GM18519 (cell line): ENCODE results near the gene FAM209B.
"Not testable (repeated sequence)": the region's sequence is repeated elsewhere in the genome, so short reads cannot be mapped to it uniquely, and the experiment has no call there.

Experiments
- ATAC-seq: cut with Tn5 transposase; IDR thresholded peaks from one replicate; pipeline ENCODE4 v1.9.1; 2021; ENCODE audit warnings: mild to moderate bottlenecking, moderate library complexity; ENCODE audit not compliant: unreplicated experiment, low FRiP score

The FAM209B gene

DNA sequence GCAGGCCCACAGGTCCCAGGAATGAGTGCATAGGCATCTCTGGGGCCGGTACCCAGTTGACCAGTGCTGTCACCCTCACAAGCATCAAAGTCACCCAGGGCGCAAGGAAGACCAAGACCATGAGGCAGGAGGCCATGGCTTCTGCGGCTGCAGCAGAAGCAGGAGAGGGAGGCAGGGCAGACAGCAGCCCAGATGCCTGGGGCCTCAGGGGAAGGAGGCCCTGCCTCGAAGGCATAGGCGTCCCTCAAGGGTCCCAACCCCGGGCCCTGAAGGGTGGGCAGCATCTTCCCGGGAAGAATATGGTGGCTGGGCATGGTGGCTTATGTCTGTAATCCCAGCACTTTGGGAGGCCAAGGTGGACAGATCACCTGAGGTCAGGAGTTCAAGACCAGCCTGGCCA lies 5.5 kb upstream of the FAM209B start:
- no peak for ATAC-seq

DNA sequence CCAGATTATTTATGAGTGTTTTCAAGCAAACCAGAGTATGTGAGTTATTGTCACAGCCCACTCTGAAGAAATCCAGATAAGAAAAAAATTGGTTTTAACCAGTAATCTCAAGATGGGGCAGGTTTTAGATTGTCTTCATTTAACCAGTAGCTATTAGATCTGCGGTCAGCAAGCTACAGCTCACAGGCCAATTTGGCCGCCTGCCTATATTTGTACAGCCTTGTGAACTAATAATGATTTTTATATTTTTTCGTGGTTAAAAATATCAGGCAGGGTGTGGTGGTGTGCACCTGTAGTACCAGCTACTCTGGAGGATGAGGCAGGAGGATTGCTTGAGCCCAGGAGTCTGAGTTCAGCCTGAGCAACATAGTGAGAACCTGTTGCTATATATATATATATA lies 5.0 kb downstream of the FAM209B start:
- no peak for ATAC-seq

DNA sequence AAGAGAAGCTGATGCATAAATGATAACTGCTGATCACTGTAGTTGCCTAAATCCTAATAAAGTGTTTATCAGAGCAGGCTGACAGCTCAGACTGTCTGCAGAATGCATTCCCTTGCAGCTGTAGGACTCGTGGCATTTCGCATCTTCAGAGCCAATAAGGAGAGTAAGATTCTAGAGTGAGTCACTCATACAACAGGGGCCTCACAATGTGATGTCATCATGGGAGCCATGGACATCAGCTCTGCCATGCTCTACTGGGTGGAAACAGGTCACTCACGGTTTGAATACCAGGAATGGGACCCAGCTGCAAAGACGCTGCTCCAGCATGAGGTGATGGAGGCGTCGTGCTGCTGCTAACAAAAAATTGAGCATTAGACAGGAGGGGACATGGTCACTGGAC lies 7.4 kb downstream of the FAM209B start:
- no peak for ATAC-seq

DNA sequence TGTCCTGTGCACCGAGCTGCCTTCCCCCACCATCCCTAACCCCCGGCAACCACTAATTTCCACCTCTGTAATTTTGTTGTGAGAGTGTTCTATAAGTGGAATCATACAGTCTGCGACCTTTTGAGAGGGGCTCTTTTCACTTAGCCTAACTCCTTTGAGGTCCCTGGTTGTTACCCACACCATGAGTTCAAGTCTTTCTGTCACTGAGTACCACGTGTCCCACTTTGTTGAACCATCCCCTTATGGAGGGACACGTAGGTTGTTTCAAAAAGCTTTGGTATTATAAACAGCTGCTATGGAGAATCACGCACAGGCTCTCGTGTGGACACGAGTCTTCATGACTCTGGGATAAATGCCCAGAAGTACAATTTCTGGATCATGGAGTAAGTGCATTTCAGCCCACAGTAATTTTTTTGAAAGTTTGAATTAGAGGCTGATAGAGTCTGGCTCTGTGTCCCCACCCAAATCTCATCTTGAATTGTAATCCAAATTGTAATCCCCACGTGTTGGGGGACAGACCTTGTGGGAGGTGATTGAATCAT lies 9.5 kb downstream of the FAM209B start:
- no peak for ATAC-seq

DNA sequence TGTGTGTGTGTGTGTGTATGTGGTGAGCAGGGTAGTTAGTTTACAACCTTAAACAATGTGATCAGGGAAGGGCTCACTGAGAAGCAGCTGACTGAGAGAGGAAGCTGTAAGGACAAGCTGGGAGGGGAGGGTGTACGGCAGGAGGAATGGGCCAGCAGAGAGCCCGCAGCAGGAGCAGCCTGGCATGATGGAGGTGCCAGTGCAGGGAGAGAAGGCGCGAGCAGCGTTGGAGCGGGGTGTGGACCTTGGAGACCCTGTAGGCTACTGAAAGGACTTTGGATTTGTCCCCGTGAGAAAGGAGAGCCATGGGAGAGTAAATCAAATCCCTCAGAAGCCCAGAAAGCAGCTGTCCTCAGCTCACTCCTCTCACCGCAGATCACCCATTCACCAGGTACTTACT lies 18.5 kb downstream of the FAM209B start:
- no peak for ATAC-seq

DNA sequence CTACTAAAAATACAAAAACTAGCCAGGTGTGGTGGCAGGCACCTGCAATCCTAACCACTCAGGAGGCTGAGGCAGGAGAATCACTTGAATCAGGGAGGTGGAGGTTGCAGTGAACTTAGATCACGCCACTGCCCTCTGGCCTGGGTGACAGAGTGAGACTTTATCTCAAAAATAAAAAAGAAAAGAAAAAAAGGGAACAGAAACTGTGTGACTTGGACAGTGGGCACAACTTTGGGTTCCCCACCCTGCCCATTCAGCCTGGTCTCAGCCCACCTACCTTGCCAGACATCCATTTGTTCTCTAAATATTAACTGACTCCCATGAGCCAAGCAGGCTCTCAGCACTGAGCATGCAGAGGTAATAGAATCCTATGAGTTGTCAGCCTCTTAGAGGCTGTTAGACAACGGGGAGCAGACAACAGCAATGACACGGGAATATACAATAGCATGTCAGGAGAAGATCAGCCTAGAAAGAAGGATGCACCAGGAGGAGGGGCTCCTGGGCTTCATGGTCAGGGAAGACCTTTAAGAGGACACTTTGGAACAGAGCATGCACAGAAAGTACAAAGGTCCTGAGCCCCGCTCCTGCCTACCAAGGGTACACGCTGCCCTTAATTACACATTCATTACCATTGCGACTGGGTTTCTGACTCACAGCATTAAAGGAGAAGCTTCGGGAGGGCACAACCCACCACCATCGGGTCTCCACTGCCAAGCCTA lies 20.0 kb downstream of the FAM209B start:
- ATAC-seq: no peak

DNA sequence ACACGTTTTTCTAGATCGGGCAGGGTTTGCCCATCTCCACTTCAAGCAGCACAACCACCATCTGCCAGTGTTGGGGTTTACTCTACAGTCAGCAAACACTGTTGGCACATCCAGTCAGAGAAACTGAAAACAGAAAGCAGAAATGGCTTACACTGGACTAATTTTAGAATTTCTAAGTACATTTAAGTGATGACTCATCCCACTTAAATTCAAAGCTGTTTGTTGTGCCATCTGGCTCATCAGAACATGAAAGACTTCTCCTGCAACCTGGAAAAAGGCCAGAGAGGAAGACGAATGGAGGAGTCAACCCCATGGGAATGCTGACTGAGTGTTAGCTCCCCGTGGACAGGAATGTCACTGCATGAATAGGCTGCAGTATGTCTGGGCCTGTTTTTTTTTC lies 21.8 kb downstream of the FAM209B start:
- peak; percentile 91 for ATAC-seq

DNA sequence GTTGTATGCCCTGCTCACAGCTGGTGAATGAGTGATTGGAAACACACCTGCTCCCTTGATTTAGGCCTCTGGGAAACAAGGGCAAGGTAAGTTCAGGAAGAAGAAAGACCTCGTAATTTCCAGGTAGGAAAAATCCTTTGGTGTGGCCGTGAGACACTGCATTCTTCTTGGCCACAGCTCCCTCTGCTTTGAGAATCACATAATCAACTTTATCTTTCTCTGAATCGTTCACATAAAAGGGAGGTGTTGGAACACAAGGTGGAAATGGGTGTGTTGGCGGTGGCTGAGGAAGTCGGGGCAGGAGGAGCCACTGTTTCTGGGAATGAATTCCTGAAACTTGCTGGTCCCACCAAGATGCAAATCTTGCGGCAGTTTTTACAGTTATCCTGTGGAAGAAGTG lies 25.9 kb downstream of the FAM209B start:
- no peak for ATAC-seq

DNA sequence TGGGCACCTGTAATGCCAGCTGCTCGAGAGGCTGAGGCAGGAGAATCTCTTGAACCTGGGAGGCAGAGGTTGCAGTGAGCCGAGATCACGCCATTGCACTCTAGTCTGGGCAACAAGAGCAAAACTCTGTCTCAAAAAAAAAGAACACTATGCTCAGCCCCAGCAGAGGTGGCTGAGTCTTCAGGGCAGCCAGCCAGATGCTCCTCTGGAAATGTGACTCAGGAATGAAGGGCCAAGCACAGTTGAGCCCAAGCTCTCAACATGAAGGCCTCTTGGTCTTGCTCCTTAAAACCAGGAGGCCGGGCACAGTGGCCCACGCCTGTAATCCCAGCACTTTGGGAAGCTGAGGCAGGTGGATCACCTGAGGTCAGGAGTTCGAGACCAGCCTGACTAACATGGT lies 31.5 kb downstream of the FAM209B start:
- not testable (repeated sequence) for ATAC-seq

DNA sequence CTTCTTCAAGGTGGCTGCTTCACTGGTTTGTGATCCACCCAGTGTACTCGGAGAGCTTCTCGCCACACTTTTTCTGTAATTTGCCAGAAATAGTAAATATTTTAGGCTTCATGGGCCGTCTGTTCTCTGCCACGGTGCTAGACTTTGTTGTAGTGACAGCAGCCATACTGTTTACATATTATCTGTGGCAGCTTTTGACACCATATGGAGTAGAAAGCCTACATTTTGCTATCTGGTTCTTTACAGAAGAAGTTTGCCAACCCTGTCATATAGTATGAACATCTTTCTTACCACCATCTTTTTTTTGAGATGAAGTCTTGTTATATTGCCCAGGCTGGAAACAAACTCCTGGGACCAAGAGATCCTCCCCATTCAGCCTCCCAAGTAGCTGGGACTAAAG lies 32.5 kb downstream of the FAM209B start:
- ATAC-seq: no peak

DNA sequence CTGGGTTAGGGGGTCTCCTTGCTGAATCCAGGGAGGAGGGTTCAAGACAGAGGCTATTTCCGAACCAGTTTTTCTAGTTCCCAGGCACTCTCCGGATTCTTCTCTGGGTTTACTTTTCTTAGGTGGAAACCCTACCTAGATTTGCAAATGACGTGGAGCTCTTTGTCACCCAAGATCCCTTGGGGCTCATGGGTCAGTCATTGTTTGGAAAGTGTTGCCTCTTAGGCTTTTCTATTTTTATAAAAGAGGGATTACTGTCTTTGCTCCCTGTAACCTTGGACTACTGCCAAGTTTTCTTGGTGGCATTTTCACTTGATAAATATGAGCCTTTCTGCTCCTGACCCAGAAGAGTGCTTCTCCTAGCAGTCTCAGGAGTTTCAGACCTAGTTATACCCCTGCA lies 33.6 kb downstream of the FAM209B start:
- no peak for ATAC-seq

DNA sequence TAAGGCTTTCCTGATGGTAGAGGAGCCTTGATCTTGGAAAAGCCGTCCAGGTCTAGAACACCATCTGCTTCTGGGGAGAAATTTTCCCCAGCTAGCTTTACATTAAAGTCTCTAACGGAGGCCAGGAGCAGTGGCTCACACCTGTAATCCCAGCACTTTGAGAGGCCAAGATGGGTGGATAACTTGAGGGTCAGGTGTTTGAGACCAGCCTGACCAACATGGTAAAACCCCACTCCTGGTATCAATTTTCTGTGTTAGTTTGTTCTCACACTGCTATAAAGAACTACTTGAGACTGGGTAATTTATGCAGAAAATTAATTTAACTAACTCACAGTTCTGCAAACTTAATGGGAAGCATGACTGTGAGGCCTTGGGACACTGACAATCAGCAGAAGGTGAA lies 37.8 kb downstream of the FAM209B start:
- ATAC-seq: no peak

DNA sequence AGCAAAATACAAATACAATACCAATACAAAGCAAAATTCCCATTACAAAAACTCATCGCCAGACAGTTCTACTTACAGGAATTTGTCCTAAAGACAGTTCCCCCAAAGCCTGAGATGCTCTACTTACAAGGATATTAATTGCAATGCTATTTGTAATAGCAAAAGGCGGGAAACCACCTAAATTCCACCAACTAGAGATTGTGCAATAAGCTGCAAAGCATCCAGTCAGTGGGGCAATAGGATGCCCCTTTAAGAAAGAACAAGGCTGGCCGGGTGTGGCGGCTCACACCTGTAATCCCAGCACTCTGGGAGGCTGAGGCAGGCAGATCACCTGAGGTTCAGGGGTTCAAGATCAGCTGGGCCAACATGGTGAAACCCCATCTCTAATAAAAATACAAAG lies 39.1 kb downstream of the FAM209B start:
- ATAC-seq: no peak

DNA sequence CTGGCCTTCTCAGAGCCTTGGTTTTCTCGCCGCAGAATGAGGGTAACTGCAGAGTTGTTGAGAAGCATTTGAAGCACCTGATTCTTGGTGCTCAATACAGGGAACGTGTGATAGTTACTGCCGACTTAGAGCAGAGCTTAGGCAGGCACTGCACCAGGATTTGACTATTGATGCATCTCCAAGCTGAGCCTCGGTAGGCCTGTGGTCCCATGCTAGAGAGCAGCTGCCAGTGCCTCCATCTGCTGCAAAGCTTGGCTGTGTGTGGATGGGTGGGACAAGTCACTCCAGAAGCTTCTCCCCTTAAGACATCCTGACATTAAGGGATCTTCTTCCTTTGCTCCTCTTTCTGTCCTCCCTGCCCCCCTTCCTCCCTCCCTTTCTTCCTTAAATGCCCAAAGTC lies 40.9 kb downstream of the FAM209B start:
- ATAC-seq: no peak

DNA sequence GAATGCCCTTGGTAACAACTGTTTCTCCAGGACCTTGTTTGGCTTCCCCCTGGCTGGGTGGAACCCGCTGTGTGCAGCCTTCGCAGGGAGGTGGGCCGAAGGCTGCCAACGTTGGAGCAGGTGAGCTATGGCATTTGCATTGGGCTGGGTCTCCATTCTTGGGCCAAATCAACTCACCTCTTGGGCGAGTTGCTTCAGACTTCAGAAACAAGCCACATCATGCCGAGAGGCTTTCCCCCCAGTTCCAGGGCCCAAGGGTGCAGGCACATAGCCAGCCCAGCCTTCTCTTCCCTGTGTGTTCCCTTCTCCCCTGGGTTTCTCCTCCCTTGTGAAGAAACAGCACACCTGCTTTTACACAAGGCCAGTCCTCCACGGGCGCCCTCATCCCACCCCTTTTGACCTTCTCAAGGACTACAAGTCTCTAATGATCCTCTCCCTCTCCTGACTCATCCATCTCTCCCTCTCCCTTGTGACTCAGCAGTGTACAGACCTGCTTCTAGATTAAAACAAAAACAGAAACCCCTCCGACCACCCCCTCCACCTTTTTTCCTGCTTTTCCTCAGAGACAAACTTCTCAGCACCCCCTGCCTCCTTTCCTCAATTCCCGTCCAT lies 41.6 kb downstream of the FAM209B start:
- ATAC-seq: no peak

DNA sequence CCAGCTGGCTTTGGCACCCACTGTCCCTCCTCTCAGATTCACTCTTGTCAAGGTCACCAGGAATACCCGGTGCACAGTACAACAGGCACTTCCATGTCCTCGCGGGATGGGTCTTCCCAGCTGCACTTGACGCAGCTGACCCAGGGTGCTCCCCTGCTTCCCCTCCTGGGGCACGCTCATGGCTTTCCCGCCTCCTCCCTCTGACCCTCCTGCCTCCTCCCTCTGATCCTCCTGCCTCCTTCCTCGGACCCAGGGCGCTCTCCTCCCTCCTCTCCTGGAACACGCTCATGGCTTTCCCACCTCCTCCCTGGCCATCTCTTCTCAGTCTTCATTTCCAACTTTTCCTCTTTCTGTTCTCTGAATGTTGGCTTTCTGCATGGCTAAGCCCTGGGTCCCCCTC lies 42.1 kb downstream of the FAM209B start:
- ATAC-seq: no peak

DNA sequence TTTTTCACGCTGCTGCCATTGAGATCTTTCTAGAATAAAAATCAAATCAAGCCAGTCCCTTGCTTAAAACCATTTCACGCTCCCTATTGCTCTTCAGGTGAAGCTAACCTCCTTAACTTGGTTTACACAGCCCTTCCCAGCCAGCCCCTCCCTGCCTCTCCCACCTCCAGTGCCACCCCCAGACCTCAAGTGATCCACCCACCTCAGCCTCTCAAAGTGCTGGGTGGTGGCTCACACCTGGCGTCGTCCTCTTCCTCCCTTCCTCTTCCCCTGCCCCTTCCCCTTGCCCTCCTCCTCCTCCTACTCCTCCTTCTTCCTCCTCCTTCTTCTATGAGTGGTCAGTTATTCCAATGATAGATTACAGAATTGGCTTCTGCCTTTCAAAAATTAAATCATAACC lies 42.9 kb downstream of the FAM209B start:
- ATAC-seq: no peak

DNA sequence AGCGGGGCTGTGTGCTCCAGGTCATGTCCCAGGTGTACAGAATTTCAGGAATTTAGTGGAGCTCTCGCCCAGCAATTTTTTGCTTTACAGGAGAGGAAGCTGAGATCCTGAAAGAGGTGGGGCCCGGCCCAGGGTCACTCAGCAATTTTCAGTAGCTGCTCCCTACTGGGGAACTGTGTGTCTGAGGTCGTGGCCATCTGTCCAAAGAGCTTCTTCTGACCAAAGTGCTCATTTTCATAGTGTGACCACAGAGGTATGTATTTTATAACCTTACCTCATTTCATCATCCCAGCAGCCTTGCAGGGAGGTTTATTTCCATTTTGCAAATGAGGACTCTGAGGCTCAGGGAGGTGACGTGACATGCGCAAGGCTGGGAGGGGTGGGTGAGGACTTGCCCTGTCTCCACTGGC lies 46.3 kb downstream of the FAM209B start:
- ATAC-seq: no peak

DNA sequence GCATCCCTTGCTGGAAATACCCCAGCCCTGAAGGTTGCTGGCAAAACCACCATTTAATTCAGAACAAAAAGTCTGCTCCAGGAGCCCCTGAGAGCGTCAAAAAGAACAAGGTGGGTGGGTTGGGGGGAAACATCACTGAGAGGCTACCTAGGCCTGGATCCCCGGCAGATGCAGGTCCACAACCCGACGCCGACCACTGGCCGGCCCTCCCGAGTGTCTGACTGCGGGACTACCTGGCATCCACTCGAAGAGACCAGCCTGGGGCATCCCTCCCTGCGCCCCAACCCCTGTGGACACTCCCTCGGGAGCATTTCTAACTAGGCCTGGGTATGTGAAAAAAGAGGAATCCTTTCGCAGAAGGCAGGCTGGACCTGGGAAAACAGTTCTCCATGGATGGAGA lies 47.2 kb downstream of the FAM209B start:
- ATAC-seq: no peak

DNA sequence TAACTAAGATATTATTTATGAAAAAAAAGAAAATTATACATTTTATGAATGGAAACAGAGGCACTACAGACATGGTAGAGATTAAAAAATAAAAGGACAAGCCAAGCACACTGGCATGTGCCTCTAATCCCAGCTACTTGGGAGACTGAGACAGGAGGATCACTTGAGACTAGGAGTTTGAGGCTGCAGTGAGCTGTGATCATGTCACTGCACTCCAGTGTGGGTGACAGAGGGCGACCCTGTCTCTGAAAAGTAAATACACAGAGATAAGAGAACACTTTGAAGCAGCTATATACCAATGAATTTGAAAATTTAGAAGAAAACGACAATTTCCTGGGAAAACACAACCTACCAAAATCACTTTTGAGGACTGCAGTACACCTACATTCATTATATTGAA lies 48.7 kb downstream of the FAM209B start:
- ATAC-seq: no peak

DNA sequence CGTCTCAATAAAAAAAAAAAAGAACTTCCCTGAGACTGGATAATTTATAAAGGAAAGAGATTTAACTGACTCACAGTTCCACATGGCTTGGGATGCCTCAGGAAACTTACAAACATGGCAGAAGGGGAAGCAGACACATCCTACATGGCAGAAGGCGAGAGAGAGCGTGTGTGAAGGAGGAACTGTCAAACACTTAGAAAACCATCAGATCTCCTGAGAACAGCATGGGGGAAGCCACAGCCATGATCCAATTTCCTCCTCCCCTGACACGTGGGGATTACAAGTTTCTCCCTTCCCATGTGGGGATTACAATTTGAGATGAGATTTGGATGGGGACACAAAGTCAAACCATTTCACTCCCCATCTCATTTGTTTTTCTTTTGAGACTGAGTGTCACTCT lies 49.5 kb downstream of the FAM209B start:
- no peak for ATAC-seq

DNA sequence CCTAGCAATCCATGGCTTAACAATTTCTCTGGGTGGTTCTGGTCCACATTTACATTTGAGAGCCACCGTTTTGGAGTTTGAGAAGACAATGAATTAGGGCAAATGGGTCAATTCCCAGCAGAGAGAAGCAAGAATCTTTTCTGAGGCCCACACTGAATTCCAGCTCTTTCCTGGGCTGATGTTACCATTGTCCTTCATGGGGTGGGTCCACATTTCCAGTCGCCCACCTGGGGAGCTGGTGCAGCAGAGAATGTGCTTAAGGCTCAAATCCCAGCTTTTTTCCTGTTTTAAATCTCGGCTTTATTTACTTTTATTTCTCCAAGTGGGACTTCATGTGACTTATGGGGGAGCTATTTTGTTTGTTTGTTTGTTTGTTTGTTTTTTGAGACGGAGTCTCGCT lies 51.9 kb downstream of the FAM209B start:
- ATAC-seq: no peak
